Fibroblast of skin of right quadriceps (primary cell): ENCODE results near the gene SEMA4B.
"Not testable (repeated sequence)": the region's sequence is repeated elsewhere in the genome, so short reads cannot be mapped to it uniquely, and the experiment has no call there.

Experiments
- DNase-seq: peaks from one replicate; pipeline ENCODE4 v3.0.0-alpha.2; 2013

The SEMA4B gene

GRCh38 chr15:90230071-90230494 is 29.0 kb downstream of the SEMA4B start:
- no peak for DNase-seq

DNA sequence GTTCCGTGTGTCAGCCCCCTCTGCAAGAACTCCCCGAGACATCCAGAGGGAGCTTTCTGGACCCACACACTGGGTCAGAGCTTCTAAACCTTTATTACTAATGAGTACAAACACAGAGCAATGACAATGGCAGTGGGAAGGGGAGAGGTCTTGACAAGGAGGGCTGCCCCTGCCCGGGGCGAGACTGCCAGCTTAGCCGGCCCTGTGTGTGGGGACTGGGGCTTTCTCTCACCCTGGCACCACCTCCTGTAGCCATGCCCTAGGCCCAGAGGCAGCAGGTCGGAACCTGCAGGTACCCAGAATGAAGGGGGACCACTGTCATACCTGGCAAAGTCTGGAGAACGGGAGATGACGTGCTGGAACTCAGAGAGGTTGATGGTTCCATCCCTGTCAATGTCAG is 29.5 kb downstream of the SEMA4B start:
- no peak for DNase-seq

DNA sequence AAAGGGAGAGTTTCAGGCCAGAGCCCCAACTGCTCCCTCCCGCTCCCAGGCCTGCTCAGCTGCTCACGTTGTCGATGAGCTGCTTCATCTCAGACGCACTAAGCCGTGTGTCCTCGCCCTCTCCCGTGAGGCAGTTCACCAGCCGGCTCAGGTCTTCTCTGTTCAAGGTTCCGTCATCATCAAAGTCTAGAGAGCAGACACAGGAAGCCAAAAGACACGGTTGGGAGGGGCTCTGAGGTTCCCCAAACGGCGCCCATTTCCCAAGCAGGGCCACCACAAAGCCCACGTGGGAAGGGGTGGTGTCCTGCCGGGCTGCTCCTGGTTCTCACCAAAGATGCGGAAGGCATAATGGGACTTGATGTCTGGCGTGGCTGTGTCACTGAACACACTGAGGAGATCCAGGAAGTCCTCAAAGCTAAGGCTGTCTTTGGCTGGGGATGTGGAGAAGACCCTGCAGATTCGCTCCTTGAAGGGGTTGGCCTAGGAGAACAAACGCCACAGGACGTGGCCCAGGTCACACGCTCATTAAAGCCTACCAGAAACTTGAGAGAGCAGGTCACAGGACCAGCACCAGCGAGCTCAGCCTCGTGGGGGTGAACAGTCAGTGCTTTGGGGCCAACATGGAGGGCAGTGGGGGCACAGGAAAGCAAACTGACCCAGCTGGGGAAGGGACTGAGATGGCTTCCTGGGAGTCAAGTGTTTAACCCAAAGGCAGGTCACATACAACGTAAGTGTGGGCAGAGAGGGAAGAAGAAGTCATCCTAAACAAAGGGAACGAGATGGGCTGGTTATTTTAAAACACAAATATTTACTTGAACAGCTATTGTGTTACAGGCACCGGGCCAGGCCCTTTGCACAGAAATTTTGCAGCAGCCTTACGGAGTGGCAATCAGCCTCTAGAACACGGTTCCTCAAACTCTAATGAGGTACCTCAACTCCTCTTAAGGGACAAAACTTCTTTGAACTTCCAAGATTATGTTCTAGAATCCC is 30.2 kb downstream of the SEMA4B start:
- DNase-seq = no peak

DNA sequence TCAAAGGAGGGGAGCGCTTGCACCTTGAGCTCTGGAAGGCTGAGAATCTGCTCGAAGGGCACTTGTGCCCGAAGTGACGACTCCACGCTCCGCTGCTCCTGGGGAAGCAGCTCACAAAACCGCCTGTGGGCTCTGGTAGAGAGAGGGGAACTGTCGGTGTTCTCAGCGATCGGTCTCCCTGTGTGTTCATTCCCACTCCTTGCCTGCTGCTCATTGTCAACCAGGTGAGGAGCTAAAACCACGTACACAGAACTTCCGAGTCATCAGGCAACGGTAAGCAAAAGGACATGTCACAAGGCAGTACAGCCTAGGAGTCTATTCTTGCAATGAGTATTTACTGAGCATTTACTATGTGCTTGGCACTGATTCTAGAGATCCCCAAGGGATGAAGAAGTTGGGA is 31.1 kb downstream of the SEMA4B start:
- DNase-seq = no peak

- DNase-seq = no peak
Observed at GRCh38 chr15:90232941-90233386, 31.8 kb downstream of the SEMA4B start.

GRCh38 chr15:90233387-90234095 is 32.4 kb downstream of the SEMA4B start, which contains the start of gene CIB1:
Gene CIB1 (minus strand): TSS chr15:90233941. CDS start chr15:90233885, 56 bp downstream.
- DNase-seq = peak; percentile 97

DNA sequence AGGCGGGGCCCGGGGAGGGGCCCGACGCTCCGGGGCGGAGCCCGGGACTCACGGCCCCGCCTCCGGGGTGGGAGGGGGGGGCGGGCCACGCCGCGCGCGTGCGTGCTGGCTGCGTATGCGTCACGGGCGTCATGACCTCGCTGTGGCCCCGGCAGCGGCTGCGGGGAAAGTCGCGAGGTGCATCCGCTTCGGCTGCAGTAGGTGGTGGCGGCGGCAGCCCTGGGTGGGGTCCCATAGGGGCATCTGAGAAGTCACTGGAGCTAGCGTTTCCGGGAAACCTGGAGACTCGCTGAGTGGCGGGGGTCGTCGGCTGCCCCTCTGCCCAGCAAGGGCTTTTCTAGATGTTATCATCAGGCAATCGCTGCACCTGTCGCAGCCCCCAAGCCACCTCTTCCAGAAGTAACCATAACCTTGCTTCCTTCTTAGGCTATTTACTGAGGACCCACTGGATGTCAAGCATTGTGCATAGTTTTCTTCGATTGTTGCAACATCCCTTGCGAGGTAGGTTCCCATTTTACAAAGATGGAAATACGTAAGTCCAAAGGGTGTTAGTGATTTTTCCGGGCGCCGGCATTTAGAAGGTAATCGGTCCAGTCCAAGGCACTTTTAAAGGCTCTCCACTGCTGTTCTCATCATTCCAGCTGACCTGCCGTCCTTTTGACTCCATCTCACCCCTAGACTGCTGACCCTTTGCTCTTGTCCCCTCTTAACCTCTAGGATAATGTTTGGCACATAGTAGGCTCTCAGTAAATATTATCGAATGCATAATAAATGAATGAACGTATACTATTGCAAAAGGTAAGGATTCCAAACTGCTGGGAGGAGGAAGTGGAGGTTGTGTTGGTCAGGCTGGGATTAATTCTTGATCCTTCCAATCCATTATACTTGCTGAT is 33.2 kb downstream of the SEMA4B start, which contains the start of gene GDPGP1:
TSS of gene GDPGP1 (plus strand) at position 114 of the 893 bp plus-strand sequence. CDS start 6,700 bp downstream, outside the sequence.
- DNase-seq = no peak

GRCh38 chr15:90239371-90239770 is 38.2 kb downstream of the SEMA4B start:
- DNase-seq = no peak

GRCh38 chr15:90240856-90241255 is 39.7 kb downstream of the SEMA4B start:
- DNase-seq = no peak

DNA sequence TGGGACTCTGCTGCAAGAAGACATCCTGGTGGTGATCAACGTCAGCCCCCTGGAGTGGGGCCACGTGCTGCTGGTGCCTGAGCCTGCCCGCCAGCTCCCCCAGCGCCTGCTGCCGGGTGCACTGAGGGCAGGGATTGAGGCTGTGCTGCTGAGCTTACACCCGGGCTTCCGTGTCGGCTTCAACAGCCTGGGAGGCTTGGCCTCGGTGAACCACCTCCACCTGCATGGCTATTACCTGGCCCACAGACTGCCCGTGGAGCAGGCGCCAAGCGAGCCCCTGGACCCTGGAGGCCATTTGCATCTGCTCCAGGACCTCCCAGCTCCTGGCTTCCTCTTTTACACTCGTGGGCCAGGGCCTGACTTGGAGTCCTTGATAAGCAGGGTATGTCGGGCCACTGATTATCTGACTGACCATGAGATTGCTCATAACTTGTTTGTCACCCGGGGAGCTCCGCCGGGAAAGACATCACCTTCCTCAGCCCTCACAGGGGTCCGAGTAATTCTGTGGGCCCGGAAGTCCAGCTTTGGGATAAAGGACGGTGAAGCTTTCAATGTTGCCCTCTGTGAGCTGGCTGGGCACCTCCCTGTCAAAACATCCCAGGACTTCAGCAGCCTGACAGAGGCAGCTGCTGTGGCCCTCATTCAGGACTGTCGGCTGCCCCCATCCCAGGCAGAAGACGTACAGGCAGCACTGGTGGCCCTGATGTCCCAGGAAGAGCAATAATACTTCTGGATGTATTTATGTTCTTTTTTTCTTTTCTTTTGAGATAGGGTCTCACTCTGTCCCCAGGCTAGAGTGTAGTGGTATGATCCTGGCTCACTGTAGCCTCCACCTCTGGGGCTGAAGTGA is 40.4 kb downstream of the SEMA4B start:
- no peak for DNase-seq

DNA sequence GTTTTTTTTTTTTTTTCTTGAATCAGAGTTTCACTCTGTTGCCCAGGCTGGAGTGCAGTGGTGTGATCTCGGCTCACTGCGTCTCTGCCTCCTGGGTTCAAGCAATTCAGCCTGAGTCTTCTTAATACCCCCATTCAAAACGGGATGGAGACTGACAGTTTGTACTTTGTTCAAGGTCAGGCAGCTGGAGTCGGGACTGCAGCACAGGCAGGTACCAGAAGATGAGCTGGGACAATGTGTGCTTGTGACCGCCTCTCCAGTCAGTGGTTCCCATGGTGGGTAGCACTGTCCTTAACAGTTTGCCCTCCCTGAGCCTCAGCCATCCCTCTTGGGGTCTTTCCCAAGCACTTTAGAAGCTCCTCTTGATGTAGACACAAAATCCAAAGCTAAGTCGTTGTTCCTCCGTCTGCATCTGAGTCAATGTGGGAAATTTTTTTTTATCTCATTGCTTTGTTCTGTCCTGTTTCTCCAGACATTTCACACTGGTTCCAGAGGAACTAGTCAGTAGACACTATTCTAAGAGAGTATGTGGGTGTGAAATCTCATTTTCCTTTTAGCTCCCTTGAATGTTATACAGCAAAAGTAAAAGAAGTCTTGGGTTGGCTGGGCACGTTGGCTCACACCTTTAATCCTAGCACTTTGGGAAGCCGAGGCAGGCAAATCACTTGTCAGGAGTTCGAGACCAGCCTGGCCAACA is 43.0 kb downstream of the SEMA4B start:
- no peak for DNase-seq

DNA sequence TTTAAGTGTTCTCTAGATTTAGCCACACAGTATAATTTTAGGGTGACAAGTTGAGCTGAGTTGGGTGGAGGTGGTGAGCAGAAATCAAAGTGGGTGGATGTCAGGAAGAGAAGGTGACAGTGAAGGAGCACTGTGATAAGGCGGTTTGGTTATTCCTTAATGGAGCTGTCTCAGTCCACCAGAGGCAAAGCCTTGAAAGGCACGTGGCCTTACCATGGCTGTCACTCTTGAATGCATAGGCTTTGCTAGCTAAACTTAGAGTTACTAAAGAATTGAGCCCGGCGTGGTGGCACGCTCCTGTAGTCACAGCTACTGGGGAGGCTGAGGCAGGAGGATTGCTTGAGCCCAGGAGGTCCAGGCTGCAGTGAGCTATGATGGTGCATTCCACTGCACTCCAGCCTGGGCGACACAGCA is 47.7 kb downstream of the SEMA4B start:
- DNase-seq = no peak

GRCh38 chr15:90249203-90249863 is 48.2 kb downstream of the SEMA4B start, which contains the start of gene TTLL13:
Gene TTLL13 (plus strand): TSS chr15:90249556. CDS start chr15:90250631, 1,075 bp downstream.
- DNase-seq = peak; percentile 83

DNA sequence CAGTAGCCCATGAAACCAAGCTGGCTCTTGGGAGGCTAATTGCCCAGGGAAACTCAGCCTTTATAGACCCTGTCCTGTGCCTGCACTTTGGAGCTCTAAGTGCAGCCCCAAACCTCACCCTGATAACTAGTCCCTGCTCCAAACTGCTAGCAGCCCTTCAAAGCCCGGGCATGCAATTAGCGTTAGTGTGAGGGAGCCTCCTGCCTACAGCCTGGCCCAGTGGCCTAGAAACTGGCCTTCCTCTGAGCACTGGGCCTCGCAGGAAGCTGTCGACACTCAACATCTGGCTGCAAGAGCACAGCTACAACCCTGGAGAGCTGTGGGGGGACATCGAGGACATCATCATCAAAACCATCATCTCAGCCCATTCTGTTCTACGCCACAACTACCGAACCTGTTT is 56.6 kb downstream of the SEMA4B start:
- no peak for DNase-seq

DNA sequence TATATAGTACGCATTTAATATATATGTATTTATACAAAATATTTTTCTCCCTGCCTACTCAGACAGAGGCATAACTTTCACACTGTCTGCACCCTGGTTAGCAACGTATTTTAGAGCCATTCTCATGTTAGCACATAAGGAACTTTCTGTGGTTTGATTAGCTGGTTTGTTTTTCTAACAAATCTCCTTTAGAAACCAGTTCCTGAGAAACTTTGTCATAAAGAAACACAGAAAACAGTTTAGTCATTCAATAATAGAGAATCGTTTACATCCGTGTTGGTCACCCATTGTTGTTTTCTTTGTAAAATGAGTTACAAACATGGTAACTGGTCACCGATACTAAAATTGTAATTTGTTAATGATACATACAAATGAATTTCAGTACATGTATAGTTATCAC is 58.4 kb downstream of the SEMA4B start:
- no peak for DNase-seq

DNA sequence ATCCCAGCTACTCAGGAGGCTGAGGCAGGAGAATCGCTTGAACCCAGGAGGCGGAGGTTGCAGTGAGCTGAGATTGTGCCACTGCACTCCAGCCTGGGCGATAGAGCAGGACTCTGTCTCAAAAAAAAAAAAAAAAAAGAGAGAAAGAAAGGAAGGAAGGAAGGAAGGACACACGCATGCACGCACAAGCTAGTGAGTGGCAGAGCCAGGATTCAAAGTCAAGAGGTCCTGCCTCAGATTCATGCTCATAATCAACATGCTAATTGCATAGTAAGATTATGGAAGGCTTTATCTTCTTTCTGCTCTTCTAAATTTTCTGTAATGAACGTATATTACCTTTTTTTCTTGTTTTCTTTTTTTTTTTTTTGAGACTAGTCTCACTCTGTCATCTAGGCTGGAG is 59.6 kb downstream of the SEMA4B start:
- not testable (repeated sequence) for DNase-seq

DNA sequence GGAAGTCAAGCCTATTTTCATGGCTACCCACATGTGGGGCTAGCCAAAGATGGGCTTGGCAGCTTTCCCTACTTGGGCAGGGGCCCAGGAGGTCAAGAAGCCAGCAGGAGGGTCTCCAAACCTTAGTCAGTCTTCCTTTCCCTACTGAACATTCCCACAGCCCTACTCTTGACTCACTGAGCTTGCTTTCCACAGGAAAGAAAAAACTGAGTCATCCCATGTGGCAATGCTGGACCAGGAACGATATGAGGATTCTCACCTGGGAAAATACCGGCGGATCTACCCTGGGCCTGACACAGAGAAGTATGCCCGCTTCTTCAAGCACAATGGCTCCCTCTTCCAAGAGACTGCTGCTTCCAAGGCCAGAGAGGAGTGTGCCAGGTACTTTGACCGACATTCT is 60.7 kb downstream of the SEMA4B start:
- DNase-seq = peak; percentile 20

DNA sequence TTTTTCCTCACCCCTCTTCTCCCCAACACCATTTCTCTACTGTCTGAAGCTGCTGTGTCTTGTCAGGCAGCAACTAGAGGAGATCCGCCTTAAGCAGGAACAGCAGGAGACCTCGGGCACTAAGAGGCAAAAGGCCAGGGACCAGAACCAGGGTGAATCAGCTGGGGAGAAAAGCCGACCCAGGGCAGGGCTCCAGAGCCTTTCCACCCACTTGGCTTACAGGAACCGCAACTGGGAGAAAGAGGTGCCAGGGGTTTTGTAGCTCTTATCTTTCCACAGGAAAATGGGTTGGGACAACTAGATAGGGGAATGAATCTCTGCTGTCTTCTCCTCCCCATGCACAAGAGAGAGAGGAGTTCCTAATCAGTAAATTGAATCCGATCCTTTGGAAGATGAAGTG is 61.3 kb downstream of the SEMA4B start:
- no peak for DNase-seq

DNA sequence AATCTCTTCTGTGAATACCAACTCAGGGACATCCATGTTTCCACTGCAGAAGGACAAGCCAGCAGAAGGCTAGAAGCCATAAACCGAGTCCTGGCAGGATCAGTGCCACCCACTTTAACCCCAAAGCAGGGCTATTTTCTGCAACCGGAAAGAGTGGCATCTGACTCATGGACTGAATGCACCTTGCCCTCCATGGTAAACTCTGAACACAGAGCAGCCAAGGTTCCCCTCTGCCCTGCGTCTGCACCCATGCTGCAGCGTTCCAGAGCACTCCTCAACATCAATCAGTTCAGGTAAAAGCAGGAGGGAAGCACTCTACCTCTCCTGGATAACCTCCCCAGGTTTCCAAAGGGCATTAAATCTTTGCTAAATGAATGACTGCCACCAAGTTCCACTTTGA is 63.5 kb downstream of the SEMA4B start:
- DNase-seq = no peak
